ENCODE results near the gene GAA. TPM values are rescaled to one million over a fixed set of nuclear protein-coding genes. Genes with fewer than 3 reads are reported as not detected.
A peak's percentile ranks its signal among the peaks of the same experiment; 100 is the strongest.

Gene GAA
- total RNA-seq, 1 donor from 2014 or later = 40.7 TPM

DNA sequence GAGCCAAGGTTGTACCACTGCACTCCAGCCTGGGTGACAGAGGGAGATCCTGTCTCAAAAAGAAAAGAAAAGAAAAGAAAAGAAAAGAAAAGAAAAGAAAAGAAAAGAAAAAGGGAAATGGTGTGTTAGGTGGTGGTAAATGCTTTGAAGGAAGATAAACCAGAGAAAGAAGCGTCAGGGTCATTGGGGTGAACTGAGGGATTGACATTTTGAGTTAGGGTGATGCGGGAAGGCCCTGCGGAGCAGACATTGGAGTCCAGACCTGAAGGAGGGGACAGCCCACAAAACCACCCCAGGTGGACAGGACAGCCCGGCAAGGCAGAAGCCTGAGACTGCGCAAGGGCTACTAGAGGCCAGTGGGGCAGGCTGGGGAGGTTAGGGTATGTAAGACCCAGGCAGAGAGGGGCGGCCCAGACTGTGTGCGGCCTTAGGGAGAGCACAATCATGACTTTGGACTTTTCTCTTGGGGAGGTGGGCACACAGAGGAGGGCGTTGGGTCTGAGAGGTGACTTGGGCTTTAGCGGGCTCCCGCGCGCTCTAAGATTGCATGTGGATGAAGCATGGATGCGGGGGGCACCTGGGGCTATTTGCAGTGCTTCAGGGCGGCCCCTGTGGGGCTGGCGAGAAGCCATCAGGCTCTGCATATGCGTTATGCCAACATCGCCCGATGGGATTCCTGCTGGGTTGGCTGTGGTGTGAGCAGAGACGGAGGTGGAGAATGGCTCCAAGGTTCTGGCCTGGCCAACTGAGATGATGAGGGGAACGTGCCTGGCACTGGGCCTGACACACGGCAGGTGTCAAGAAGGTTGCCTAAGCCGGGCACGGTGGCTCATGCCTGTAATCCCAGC lies 3.3 kb upstream of the GAA start:
- no peaks in the 10 kb centered on the region for H3K36me3 Mint-ChIP-seq
- DNase-seq (ENCODE audit: extremely low spot score, unreplicated experiment) = no peak
- TF ChIP-seq CTCF (conservative IDR thresholded peaks at IDR 0.05) = no peak
- H3K27me3 Mint-ChIP-seq = no peaks in the 10 kb centered on the region
- no peak overlapping the region for H3K27ac Mint-ChIP-seq
- H3K9me3 Mint-ChIP-seq = no peaks in the 10 kb centered on the region
- H3K4me1 Mint-ChIP-seq (ENCODE audit: unreplicated experiment) = peaks cover 13% of the 10 kb centered on the region
- H3K4me3 Mint-ChIP-seq = peak overlapping the region; percentile 44

- peak overlapping the region; percentile 47 for H3K4me3 Mint-ChIP-seq
- H3K9me3 Mint-ChIP-seq = no peaks in the 10 kb centered on the region
- DNase-seq (ENCODE audit: extremely low spot score, unreplicated experiment) = no peak
- H3K27me3 Mint-ChIP-seq = no peaks in the 10 kb centered on the region
- peaks cover 22% of the 10 kb centered on the region for H3K4me1 Mint-ChIP-seq (ENCODE audit: unreplicated experiment)
- no peak for TF ChIP-seq CTCF (conservative IDR thresholded peaks at IDR 0.05)
- no peaks in the 10 kb centered on the region for H3K36me3 Mint-ChIP-seq
- H3K27ac Mint-ChIP-seq = peak overlapping the region; percentile 56
Observed at GRCh38 chr17:80099291-80100034, 1.9 kb upstream of the GAA start.

- DNase-seq (ENCODE audit: extremely low spot score, unreplicated experiment) = no peak
- no peak for TF ChIP-seq CTCF (conservative IDR thresholded peaks at IDR 0.05)
- peaks cover 22% of the 10 kb centered on the region for H3K4me1 Mint-ChIP-seq (ENCODE audit: unreplicated experiment)
- no peak overlapping the region for H3K27ac Mint-ChIP-seq
- peak overlapping the region; percentile 47 for H3K4me3 Mint-ChIP-seq
- no peaks in the 10 kb centered on the region for H3K27me3 Mint-ChIP-seq
- no peaks in the 10 kb centered on the region for H3K36me3 Mint-ChIP-seq
- no peaks in the 10 kb centered on the region for H3K9me3 Mint-ChIP-seq
Observed at GRCh38 chr17:80100035-80100323, 1.4 kb upstream of the GAA start.

- no peak for DNase-seq (ENCODE audit: extremely low spot score, unreplicated experiment)
- peak overlapping the region; percentile 84 for H3K27ac Mint-ChIP-seq
Observed at GRCh38 chr17:80101946-80102663, 724 bp downstream of the GAA start.

More at GRCh38 chr17:80101946-80102663, 724 bp downstream of the GAA start:
- Mint-ChIP-seq H3K36me3 (no peaks in the 10 kb centered on the region), H3K9me3 (no peaks in the 10 kb centered on the region), H3K27me3 (no peaks in the 10 kb centered on the region), H3K4me3 (peak overlapping the region; percentile 95), H3K4me1 (ENCODE audit: unreplicated experiment) (peaks cover 31% of the 10 kb centered on the region)
- TF ChIP-seq CTCF (conservative IDR thresholded peaks at IDR 0.05) = no peak

Data from type B pancreatic cell (in vitro differentiated cells).